ENCODE measurements around the gene MACF1. TPM values are rescaled to one million over a fixed set of nuclear protein-coding genes. Genes with fewer than 3 reads are reported as not detected.

The MACF1 gene
- total RNA-seq, 4 donors from 2014 or later, result 386 to 627 (median 576) TPM

GRCh38 chr1:39358491-39358890, 154.0 kb downstream of the MACF1 start:
- WGBS, result 33% methylated on average over 1 of the region's 2 CpGs
- intact Hi-C loops (cut with DNase I), result loop anchor here (10.0 kb wide), 1 partner anchor 56 kb away; no protein-coding TSS in a partner anchor

GRCh38 chr1:39359028-39359570, 154.6 kb downstream of the MACF1 start:
- no peaks in the 10 kb centered on the region for H3K27me3 ChIP-seq
- 32% methylated on average over 2 of the region's 2 CpGs for WGBS
- peak overlapping the region in 3 of 4 donors; percentile 1 to 60 (median 46) for H3K27ac ChIP-seq (replicated peaks in 1 of 4)
- no peak overlapping the region for H3K4me3 ChIP-seq
- H3K36me3 ChIP-seq, result peaks cover 50 to 97% (median 89%) of the 10 kb centered on the region in 4 donors
- no peak for DNase-seq (ENCODE audit: extremely low spot score)
- H3K9me3 ChIP-seq, result no peaks in the 10 kb centered on the region
- TF ChIP-seq POLR2AphosphoS5 (IDR thresholded peaks at IDR 0.05), result peak in 1 of 2 donors; percentile 9
- TF ChIP-seq CTCF (IDR thresholded peaks at IDR 0.05), result no peak
- H3K4me1 ChIP-seq, result peaks cover 5 to 18% (median 17%) of the 10 kb centered on the region in 4 donors
- intact Hi-C loops (cut with DNase I), result loop anchor here (10.0 kb wide), 1 partner anchor 56 kb away; no protein-coding TSS in a partner anchor

More at GRCh38 chr1:39358491-39358890, 154.0 kb downstream of the MACF1 start:
- peak overlapping the region in 3 of 4 donors; percentile 1 to 60 (median 46) for H3K27ac ChIP-seq (replicated peaks in 1 of 4)
- H3K4me3 ChIP-seq, result no peak overlapping the region
- no peaks in the 10 kb centered on the region for H3K27me3 ChIP-seq
- no peak for DNase-seq (ENCODE audit: extremely low spot score)
- peaks cover 56 to 97% (median 92%) of the 10 kb centered on the region in 4 donors for H3K36me3 ChIP-seq
- H3K9me3 ChIP-seq, result no peaks in the 10 kb centered on the region
- H3K4me1 ChIP-seq, result peaks cover 5 to 18% (median 17%) of the 10 kb centered on the region in 4 donors
- TF ChIP-seq CTCF (IDR thresholded peaks at IDR 0.05), result no peak
- no peak for TF ChIP-seq POLR2A (IDR thresholded peaks at IDR 0.05; ENCODE audit: low read depth)
- TF ChIP-seq POLR2AphosphoS5 (IDR thresholded peaks at IDR 0.05), result no peak
- no peak for TF ChIP-seq EP300 (IDR thresholded peaks at IDR 0.05)

GRCh38 chr1:39360731-39361130, 156.2 kb downstream of the MACF1 start:
- H3K36me3 ChIP-seq, result peaks cover 34 to 90% (median 73%) of the 10 kb centered on the region in 4 donors
- H3K9me3 ChIP-seq, result no peaks in the 10 kb centered on the region
- H3K4me3 ChIP-seq, result no peak overlapping the region
- H3K4me1 ChIP-seq, result peaks cover 5 to 18% (median 17%) of the 10 kb centered on the region in 4 donors
- 89% methylated on average over 1 of the region's 1 CpG for WGBS
- no peak for DNase-seq (ENCODE audit: extremely low spot score)
- TF ChIP-seq POLR2A (IDR thresholded peaks at IDR 0.05; ENCODE audit: low read depth), result no peak
- no peak for TF ChIP-seq POLR2AphosphoS5 (IDR thresholded peaks at IDR 0.05)
- no peak for TF ChIP-seq EP300 (IDR thresholded peaks at IDR 0.05)
- no peak for TF ChIP-seq CTCF (IDR thresholded peaks at IDR 0.05)
- peak overlapping the region in 3 of 4 donors; percentile 0 to 41 (median 8) for H3K27ac ChIP-seq (replicated peaks in 1 of 4)
- H3K27me3 ChIP-seq, result no peaks in the 10 kb centered on the region
- intact Hi-C loops (cut with DNase I), result no loop called here

GRCh38 chr1:39361446-39361845, 157.0 kb downstream of the MACF1 start:
- Histone ChIP-seq H3K4me3 (no peak overlapping the region), H3K9me3 (no peaks in the 10 kb centered on the region), H3K27me3 (no peaks in the 10 kb centered on the region), H3K27ac (replicated peaks in 1 of 4) (peak overlapping the region in 3 of 4 donors; percentile 0 to 41 (median 8)), H3K36me3 (peaks cover 28 to 90% (median 69%) of the 10 kb centered on the region in 4 donors), H3K4me1 (peaks cover 5 to 18% (median 17%) of the 10 kb centered on the region in 4 donors)
- 72% methylated on average over 5 of the region's 5 CpGs for WGBS
- intact Hi-C loops (cut with DNase I), result no loop called here
- no peak for DNase-seq (ENCODE audit: extremely low spot score)
- TF ChIP-seq EP300 (IDR thresholded peaks at IDR 0.05) (no peak), POLR2A (IDR thresholded peaks at IDR 0.05; ENCODE audit: low read depth) (no peak), POLR2AphosphoS5 (IDR thresholded peaks at IDR 0.05) (no peak), CTCF (IDR thresholded peaks at IDR 0.05) (no peak)

Data from esophagus muscularis mucosa (tissue), 4 donors.